ENCODE data around the gene MKI67.

MKI67 gene

GRCh38 chr10:128156999-128157755 lies 31.0 kb upstream of the MKI67 start:
- DNase-seq (ENCODE audit: low read depth in 2 of 2): no peak
- H3K4me3 ChIP-seq (replicated peaks in 1 of 2; ENCODE audit: low read depth in 2 of 2, low read length in 2 of 2): no peak overlapping the region
- TF ChIP-seq, protein P1, sequence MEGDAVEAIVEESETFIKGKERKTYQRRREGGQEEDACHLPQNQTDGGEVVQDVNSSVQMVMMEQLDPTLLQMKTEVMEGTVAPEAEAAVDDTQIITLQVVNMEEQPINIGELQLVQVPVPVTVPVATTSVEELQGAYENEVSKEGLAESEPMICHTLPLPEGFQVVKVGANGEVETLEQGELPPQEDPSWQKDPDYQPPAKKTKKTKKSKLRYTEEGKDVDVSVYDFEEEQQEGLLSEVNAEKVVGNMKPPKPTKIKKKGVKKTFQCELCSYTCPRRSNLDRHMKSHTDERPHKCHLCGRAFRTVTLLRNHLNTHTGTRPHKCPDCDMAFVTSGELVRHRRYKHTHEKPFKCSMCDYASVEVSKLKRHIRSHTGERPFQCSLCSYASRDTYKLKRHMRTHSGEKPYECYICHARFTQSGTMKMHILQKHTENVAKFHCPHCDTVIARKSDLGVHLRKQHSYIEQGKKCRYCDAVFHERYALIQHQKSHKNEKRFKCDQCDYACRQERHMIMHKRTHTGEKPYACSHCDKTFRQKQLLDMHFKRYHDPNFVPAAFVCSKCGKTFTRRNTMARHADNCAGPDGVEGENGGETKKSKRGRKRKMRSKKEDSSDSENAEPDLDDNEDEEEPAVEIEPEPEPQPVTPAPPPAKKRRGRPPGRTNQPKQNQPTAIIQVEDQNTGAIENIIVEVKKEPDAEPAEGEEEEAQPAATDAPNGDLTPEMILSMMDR (IDR thresholded peaks at IDR 0.05; ENCODE audit: low read depth, low read length): no peak

DNA sequence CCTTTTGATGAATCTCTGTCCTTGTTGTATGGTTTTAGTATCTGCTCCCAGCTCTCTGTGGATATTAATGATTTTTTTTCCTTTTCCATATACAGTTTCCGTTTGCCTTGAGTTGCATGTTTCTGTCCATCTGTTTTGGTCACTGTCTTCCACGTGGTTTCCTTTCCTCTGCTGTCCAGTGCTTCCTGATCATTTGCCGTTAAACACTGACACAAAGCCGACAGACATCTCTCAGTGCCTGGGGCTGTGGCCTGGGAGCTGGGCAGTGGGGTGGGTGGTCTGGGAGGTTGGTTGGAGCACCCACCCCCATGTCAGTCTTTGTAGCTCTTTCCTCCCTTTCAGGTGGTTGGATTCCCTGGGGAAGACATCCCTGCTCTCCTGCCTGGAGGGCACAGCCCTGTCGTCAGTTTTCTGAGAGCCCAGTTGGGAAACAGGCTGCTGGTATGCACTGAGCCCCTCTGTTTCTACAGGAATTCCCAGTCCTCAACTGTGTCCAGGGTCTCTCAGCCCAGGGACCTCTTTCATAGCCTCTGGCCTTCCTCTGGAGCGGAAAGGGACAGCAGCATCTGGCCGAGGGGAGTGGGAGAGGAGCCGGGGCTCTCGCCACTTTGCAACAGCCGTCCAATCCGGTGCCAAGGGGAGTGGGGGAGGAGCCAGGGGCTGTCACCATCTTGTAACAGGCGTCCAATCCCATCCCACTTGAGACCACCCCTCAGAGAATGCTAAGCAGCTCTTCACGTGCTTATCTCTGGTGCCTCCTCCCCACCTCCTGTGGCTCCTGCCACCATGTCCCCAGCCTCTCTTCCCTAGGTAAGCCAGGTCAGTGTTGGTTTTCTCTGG lies 26.7 kb upstream of the MKI67 start:
- H3K4me3 ChIP-seq (replicated peaks in 1 of 2; ENCODE audit: low read depth in 2 of 2, low read length in 2 of 2): no peak overlapping the region
- TF ChIP-seq, protein P1 (IDR thresholded peaks at IDR 0.05; ENCODE audit: low read depth, low read length): no peak
- no peak for DNase-seq (ENCODE audit: low read depth in 2 of 2)

- TF ChIP-seq, protein P1 (IDR thresholded peaks at IDR 0.05; ENCODE audit: low read depth, low read length): no peak
- H3K4me3 ChIP-seq (replicated peaks in 1 of 2; ENCODE audit: low read depth in 2 of 2, low read length in 2 of 2): no peak overlapping the region
- no peak for DNase-seq (ENCODE audit: low read depth in 2 of 2)
These were observed 24.8 kb upstream of the MKI67 start for GRCh38 chr10:128151031-128151430.

DNA sequence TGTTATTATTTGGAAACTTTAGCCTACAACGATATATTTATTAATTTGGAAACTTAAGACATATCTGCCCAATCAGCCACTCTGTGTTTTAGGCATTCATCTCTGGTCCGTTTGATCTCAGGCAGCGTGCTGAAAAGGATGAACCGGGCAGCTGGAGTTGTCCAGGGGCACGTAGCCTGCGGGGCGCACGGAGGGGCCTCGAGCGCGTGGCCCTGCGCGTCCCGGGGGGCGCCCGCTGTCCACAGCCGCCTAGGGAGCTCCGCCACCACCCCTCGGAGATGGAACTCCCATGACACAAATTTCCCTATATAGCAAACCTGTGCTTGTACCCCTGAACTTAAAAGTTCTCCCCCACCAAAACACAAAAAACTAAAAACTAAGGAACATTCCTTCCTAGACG lies 24.3 kb upstream of the MKI67 start:
- peak overlapping the region; percentile 65 to 66 for H3K4me3 ChIP-seq (replicated peaks in 1 of 2; ENCODE audit: low read depth in 2 of 2, low read length in 2 of 2)
- DNase-seq (ENCODE audit: low read depth in 2 of 2): no peak
- TF ChIP-seq, protein P1 (IDR thresholded peaks at IDR 0.05; ENCODE audit: low read depth, low read length): no peak

DNA sequence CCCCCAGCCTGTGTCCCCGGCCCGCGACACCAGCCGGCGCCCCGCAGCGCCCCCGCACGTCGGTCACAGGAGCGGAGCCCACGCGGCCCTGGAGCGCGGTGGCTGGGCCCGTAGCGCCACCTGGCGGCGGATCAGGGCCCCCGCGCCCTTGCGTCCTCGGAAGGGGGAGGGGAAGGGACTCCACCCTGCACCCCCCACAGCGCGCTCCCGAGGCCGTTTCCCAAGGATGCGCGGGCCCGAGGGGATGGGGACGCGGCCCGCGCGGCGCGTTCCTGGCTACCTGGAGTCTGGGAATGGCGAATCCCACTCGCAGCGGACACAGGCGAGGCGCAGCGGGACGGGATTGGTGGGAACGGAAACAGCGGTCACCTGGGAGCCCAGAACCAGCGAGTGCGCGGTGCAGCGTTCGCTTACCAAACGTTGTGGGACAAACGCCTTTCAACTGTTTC lies 23.8 kb upstream of the MKI67 start:
- DNase-seq (ENCODE audit: low read depth in 2 of 2): peak; percentile 66 to 68
- TF ChIP-seq, protein P1 (IDR thresholded peaks at IDR 0.05; ENCODE audit: low read depth, low read length): peak; percentile 55
- peak overlapping the region; percentile 65 to 66 for H3K4me3 ChIP-seq (replicated peaks in 1 of 2; ENCODE audit: low read depth in 2 of 2, low read length in 2 of 2)

DNA sequence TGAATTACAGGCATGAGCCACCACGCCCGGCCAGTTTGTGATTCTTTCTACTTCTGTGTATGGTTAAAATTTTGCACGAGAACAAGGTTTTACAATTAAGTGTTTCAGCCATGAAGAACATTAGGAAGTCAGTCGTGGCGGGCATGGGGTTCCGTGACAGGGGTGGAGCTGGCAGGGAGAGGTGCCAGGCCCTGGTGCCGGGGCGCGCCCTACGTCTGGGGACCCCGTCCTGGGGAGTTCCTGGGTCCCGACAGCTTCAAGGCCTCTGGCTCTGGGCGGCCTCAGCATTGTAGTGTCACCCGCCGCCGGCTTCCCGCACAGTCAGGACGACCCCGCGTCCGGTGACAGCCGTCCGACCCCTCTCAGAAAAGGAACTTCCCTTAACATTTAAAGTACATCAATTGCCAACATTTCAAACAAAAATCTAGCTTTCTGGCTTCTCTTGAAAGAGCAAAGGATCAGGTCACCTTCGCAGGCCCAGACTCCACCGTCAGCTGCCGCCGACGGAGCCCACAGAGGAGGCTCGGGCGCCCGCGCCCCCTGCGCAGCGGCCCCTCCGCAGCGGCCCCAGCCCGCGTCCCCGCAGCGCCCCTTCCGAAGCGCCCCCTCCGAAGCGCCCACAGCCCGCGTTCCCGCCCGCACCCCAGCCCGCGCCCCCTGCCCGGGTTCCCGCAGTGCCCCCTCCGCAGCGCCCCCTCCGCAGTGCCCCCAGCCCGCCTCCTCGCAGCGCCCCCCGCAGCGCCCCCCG lies 23.2 kb upstream of the MKI67 start:
- no peak for DNase-seq (ENCODE audit: low read depth in 2 of 2)
- H3K4me3 ChIP-seq (replicated peaks in 1 of 2; ENCODE audit: low read depth in 2 of 2, low read length in 2 of 2): no peak overlapping the region
- TF ChIP-seq, protein P1 (IDR thresholded peaks at IDR 0.05; ENCODE audit: low read depth, low read length): no peak

All from cardiac fibroblast (primary cell).